Peyer's patch (tissue), 4 donors: ENCODE data around the gene C1orf105. TPM values are rescaled to one million over a fixed set of nuclear protein-coding genes. Genes with fewer than 3 reads are reported as not detected.

Experiments
- DNase-seq, 3 donors: peaks; one replicate each; pipeline ENCODE4 v3.0.0-alpha.2; 2017 to 2019
- H3K27ac ChIP-seq, 4 donors: fragments of 200-600 bp; sonication (generic); one replicate each; pipeline ENCODE4 v1.5.1; 2016 to 2019
- H3K27me3 ChIP-seq, 2 donors: fragments of 200-600 bp; sonication (generic); one replicate each; pipeline ENCODE4 v1.5.1; 2019
- H3K36me3 ChIP-seq, 3 donors: fragments of 200-600 bp; sonication (generic); one replicate each; pipeline ENCODE4 v1.5.1; 2016 to 2019
- H3K4me1 ChIP-seq, 4 donors: fragments of 200-600 bp; sonication (generic); one replicate each; pipeline ENCODE4 v1.5.1; 2016 to 2019
- H3K4me3 ChIP-seq, 4 donors: fragments of 200-600 bp; sonication (generic); 1 replicate in 3 of 4; 2 replicates in 1 of 4; pipeline ENCODE4 v1.5.1; 2016 to 2019; ENCODE audit warnings: mild to moderate bottlenecking in 1 of 4
- H3K9me3 ChIP-seq, 4 donors: fragments of 200-600 bp; sonication (generic); one replicate each; pipeline ENCODE4 v1.5.1; 2016 to 2019; ENCODE audit warnings: mild to moderate bottlenecking in 1 of 4
- POLR2A ChIP-seq, 2 donors: fragments of 450-650 bp; IDR thresholded peaks; one replicate each; pipeline ENCODE4 v1.5.1; 2017; ENCODE audit warnings: antibody characterized with exemption in 2 of 2, mild to moderate bottlenecking in 2 of 2, moderate library complexity in 2 of 2
- total RNA-seq, 4 donors: library from RNA; depleted of rRNA; stranded (reverse); fragments of >200 nt; gene quantifications; one replicate each; pipeline ENCODE4 v1.1.0, GENCODE V29; 2016
- TF ChIP-seq, protein P1 (sequence below), 6 experiments: fragments of 450-650 bp in 4 of 6; fragments of 200-600 bp in 2 of 6; sonication (generic) in 1 of 6; IDR thresholded peaks; one replicate each; pipeline ENCODE4 v1.5.1; 2017 to 2019; ENCODE audit warnings: antibody characterized with exemption in 6 of 6, mild to moderate bottlenecking in 3 of 6, moderate library complexity in 1 of 6

The C1orf105 gene
- total RNA-seq, 4 donors from 2014 or later: not detected

DNA sequence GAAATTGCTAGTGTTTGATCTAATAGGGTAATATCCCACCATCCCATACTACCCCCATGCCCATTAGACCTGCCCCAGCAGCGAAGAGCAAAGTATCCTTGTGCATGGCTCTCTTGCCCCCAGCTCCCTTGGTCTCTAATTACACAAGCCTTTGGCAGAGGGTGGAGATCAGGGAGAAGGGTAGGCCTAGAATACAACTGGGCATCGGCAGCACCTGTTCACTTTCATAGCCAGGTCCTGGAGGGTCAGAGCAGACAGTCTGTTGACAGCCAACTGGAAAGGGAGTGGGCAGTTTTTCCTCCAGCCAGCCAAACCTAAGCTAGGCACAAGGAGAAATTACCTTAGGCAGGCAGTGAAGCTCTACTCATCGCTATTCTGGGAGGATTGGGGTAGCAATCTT is 26.1 kb downstream of the C1orf105 start:
- no peak overlapping the region for H3K27ac ChIP-seq
- no peak overlapping the region for H3K4me3 ChIP-seq
- peaks cover 0 to 26% (median 7%) of the 10 kb centered on the region in 4 donors for H3K4me1 ChIP-seq
- H3K9me3 ChIP-seq: no peaks in the 10 kb centered on the region
- H3K27me3 ChIP-seq: no peaks in the 10 kb centered on the region
- DNase-seq: no peak
- no peak for TF ChIP-seq POLR2A (IDR thresholded peaks at IDR 0.05)
- TF ChIP-seq, protein P1, sequence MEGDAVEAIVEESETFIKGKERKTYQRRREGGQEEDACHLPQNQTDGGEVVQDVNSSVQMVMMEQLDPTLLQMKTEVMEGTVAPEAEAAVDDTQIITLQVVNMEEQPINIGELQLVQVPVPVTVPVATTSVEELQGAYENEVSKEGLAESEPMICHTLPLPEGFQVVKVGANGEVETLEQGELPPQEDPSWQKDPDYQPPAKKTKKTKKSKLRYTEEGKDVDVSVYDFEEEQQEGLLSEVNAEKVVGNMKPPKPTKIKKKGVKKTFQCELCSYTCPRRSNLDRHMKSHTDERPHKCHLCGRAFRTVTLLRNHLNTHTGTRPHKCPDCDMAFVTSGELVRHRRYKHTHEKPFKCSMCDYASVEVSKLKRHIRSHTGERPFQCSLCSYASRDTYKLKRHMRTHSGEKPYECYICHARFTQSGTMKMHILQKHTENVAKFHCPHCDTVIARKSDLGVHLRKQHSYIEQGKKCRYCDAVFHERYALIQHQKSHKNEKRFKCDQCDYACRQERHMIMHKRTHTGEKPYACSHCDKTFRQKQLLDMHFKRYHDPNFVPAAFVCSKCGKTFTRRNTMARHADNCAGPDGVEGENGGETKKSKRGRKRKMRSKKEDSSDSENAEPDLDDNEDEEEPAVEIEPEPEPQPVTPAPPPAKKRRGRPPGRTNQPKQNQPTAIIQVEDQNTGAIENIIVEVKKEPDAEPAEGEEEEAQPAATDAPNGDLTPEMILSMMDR (IDR thresholded peaks at IDR 0.05): no peak
- no peaks in the 10 kb centered on the region for H3K36me3 ChIP-seq

DNA sequence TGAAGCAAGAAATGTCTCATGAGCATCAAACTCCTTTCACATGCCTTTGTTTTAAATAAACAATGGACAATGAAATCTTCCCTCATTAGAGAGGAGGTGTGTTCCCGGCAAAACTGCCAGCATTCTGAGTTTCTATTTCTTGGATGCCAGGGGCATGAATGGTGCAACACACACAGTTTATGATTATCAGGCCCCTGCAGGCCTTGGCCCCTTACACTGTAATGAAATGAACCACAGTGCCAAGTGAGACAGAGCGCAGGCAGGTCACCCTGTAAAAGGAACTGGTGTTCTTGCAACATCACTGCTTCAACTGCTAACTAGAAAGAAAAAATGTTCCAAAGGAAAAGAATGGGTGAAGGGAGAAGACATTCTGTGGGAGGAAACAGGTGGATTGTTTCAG is 27.2 kb downstream of the C1orf105 start:
- H3K4me3 ChIP-seq: no peak overlapping the region
- TF ChIP-seq, protein P1 (IDR thresholded peaks at IDR 0.05): no peak
- no peak for TF ChIP-seq POLR2A (IDR thresholded peaks at IDR 0.05)
- H3K4me1 ChIP-seq: peaks cover 0 to 26% (median 5%) of the 10 kb centered on the region in 4 donors
- no peak overlapping the region for H3K27ac ChIP-seq
- no peaks in the 10 kb centered on the region for H3K36me3 ChIP-seq
- no peak for DNase-seq
- H3K9me3 ChIP-seq: no peaks in the 10 kb centered on the region
- H3K27me3 ChIP-seq: no peaks in the 10 kb centered on the region

DNA sequence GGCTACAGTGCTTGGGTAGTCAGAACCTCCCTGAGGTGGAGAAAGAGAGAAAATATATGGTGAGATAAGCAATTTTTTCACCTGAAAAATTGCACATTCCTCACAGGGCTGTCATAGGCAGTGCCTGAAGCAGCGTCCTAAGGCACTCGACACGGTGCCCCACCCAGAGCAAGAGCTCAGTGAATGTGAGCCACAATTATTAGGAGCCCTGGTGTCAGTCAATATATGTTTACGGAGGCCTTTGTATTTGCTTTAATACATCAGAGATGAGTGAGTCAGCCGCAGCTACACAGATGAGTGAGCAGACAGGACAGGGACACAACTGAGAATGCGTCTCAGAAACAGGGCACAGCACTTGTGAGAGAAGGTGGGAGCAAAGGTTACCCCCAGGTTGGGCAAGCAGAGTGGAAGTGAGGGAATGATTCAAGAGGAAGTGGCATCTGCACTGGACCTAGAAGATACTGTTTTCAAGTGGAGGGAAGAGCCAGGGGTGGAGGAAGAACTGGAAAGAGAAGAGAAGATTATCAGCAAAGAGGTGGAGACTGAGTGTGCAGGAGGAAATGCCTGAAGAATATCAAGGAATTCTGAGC is 28.6 kb downstream of the C1orf105 start:
- Histone ChIP-seq H3K27me3 (no peaks in the 10 kb centered on the region), H3K9me3 (no peaks in the 10 kb centered on the region), H3K4me3 (peak overlapping the region in 1 of 4 donors; percentile 22), H3K4me1 (peaks cover 0 to 26% (median 3%) of the 10 kb centered on the region in 4 donors), H3K27ac (peak overlapping the region in 3 of 4 donors; percentile 60 to 87 (median 82)), H3K36me3 (no peaks in the 10 kb centered on the region)
- peak in 1 of 2 donors; percentile 69 for TF ChIP-seq POLR2A (IDR thresholded peaks at IDR 0.05)
- TF ChIP-seq, protein P1 (IDR thresholded peaks at IDR 0.05): peak in 1 of 6 experiments; percentile 2
- DNase-seq: peak in 2 of 3 donors; percentile 68 to 84

DNA sequence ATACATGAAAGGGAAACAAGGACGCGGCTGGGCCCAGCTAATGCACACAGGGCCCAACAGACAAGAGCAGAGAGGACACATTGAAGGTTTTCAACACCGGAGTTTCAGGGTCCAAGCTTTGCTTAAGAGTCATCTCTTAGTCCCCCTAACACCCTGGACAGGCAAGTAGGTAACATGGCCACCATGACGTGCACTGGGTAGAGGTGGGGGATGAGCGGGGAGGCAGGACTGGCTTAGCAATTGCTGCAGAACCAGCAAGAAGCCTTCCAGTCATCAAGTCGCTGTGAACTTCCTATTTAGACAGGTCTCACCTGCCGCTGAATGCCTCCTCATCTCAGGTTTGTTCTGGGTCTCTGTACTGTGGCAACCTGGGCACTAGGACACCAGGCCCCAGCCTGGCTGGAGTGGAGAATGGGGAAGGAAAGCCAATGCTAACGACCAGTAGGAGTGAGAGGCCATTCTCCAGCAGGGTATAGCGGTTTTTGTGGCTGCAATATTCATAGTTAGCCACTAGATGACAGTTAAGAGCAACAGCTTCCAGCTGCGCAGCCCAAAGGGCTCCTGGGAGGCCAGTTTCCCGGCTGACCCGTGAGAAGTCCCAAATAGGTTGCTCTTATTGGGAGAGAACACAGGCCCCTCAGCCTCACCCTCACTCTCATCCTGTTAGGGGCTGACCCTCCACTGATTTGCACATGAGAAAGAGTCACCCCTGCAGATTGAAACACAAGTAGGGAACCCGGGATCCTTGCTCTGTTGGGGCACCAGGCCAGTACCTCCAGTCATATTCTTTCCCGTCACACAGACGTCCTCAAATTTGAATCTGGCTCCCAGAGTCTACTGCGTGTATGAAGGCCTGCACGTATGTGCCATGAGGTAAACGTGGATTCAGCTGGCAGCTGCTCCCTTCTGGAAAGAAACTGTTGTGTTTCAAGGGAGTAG is 29.4 kb downstream of the C1orf105 start:
- Histone ChIP-seq H3K9me3 (no peaks in the 10 kb centered on the region), H3K36me3 (no peaks in the 10 kb centered on the region), H3K4me3 (peak overlapping the region in 2 of 4 donors; percentile 10 to 22), H3K27ac (peak overlapping the region in 3 of 4 donors; percentile 60 to 87 (median 82)), H3K4me1 (peaks cover 0 to 26% (median 2%) of the 10 kb centered on the region in 4 donors), H3K27me3 (no peaks in the 10 kb centered on the region)
- TF ChIP-seq, protein P1 (IDR thresholded peaks at IDR 0.05): peak; percentile 48 to 96 (median 88)
- TF ChIP-seq POLR2A (IDR thresholded peaks at IDR 0.05): no peak
- peak; percentile 21 to 79 (median 64) for DNase-seq

DNA sequence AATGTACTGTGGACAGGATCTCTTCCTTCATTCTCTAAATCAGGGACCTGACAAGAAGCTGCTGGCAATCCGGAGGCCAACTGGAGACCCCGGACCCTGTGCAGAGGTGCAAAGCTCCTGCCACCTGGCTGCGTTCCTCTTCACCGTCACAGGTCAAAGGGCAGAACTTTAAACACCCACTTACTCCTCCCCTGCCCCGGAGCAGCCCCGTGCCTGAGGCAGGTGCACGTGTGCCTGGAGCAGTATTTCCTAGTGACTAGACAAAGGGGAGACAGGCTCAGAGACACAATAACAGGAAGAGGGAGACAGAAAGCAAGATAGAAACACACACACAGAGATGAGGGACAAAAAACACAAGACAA is 30.0 kb downstream of the C1orf105 start:
- Histone ChIP-seq H3K27ac (peak overlapping the region in 3 of 4 donors; percentile 60 to 87 (median 82)), H3K27me3 (no peaks in the 10 kb centered on the region), H3K4me3 (peak overlapping the region in 2 of 4 donors; percentile 10 to 22), H3K36me3 (no peaks in the 10 kb centered on the region), H3K4me1 (peaks cover 0 to 26% (median 2%) of the 10 kb centered on the region in 4 donors), H3K9me3 (no peaks in the 10 kb centered on the region)
- peak in 2 of 3 donors; percentile 77 for DNase-seq
- TF ChIP-seq, protein P1 (IDR thresholded peaks at IDR 0.05): peak in 1 of 6 experiments; percentile 9
- TF ChIP-seq POLR2A (IDR thresholded peaks at IDR 0.05): peak in 1 of 2 donors; percentile 41
